Memory B cell (primary cell): ENCODE data around the gene COLEC11.
"Not testable (repeated sequence)": the region's sequence is repeated elsewhere in the genome, so short reads cannot be mapped to it uniquely, and the experiment has no call there.

Experiments
- ATAC-seq: fragments of 150-1000 bp; cut with Tn5 transposase; 2 replicates; pipeline ENCODE4 v1.10.0; 2021; ENCODE audit warnings: low read depth, mild to moderate bottlenecking, moderate library complexity
- DNase-seq, 2 donors: peaks; one replicate each; pipeline ENCODE4 v3.0.0; 2022; ENCODE audit warnings: low spot score in 2 of 2
- H3K27ac Mint-ChIP-seq: one replicate; pipeline ENCODE4 v1.8.0; 2022; ENCODE audit warnings: mild to moderate bottlenecking, moderate library complexity, mixed read lengths
- H3K27me3 Mint-ChIP-seq: one replicate; pipeline ENCODE4 v1.8.0; 2022; ENCODE audit warnings: mixed read lengths
- H3K36me3 Mint-ChIP-seq: one replicate; pipeline ENCODE4 v1.8.0; 2022; ENCODE audit warnings: mild to moderate bottlenecking, mixed read lengths
- H3K4me1 Mint-ChIP-seq: one replicate; pipeline ENCODE4 v1.8.0; 2022; ENCODE audit warnings: mixed read lengths
- H3K4me3 Mint-ChIP-seq: one replicate; pipeline ENCODE4 v1.8.0; 2022; ENCODE audit warnings: mild to moderate bottlenecking, moderate library complexity, mixed read lengths
- H3K9me3 Mint-ChIP-seq: one replicate; pipeline ENCODE4 v1.8.0; 2022; ENCODE audit warnings: mixed read lengths

Gene COLEC11

GRCh38 chr2:3628800-3629199, 33.9 kb downstream of the COLEC11 start:
- H3K4me1 Mint-ChIP-seq = no peaks in the 10 kb centered on the region
- ATAC-seq = no peak
- DNase-seq = no peak
- H3K9me3 Mint-ChIP-seq = no peaks in the 10 kb centered on the region
- no peak overlapping the region for H3K4me3 Mint-ChIP-seq
- H3K27ac Mint-ChIP-seq = no peak overlapping the region
- H3K27me3 Mint-ChIP-seq = peaks cover 7% of the 10 kb centered on the region
- no peaks in the 10 kb centered on the region for H3K36me3 Mint-ChIP-seq

GRCh38 chr2:3630631-3631030, 35.7 kb downstream of the COLEC11 start:
- Mint-ChIP-seq H3K9me3 (no peaks in the 10 kb centered on the region), H3K4me3 (no peak overlapping the region)

GRCh38 chr2:3631161-3631850, 36.4 kb downstream of the COLEC11 start:
- H3K27ac Mint-ChIP-seq = no peak overlapping the region
- peaks cover 15% of the 10 kb centered on the region for H3K27me3 Mint-ChIP-seq
- ATAC-seq (no peak), DNase-seq (no peak)
- H3K36me3 Mint-ChIP-seq = no peaks in the 10 kb centered on the region
- H3K4me3 Mint-ChIP-seq = no peak overlapping the region
- H3K9me3 Mint-ChIP-seq = no peaks in the 10 kb centered on the region
- no peaks in the 10 kb centered on the region for H3K4me1 Mint-ChIP-seq

More at GRCh38 chr2:3630631-3631030, 35.7 kb downstream of the COLEC11 start:
- no peaks in the 10 kb centered on the region for H3K4me1 Mint-ChIP-seq
- no peak for DNase-seq
- H3K36me3 Mint-ChIP-seq = no peaks in the 10 kb centered on the region
- no peak overlapping the region for H3K27ac Mint-ChIP-seq
- H3K27me3 Mint-ChIP-seq = peaks cover 14% of the 10 kb centered on the region
- ATAC-seq = no peak

- Mint-ChIP-seq H3K4me3 (no peak overlapping the region), H3K9me3 (no peaks in the 10 kb centered on the region), H3K27me3 (peaks cover 17% of the 10 kb centered on the region), H3K4me1 (no peaks in the 10 kb centered on the region), H3K27ac (no peak overlapping the region), H3K36me3 (no peaks in the 10 kb centered on the region)
- ATAC-seq = no peak
- no peak for DNase-seq
These were observed 37.1 kb downstream of the COLEC11 start for GRCh38 chr2:3631851-3632659.

GRCh38 chr2:3633089-3633981, 38.4 kb downstream of the COLEC11 start:
- H3K4me1 Mint-ChIP-seq = no peaks in the 10 kb centered on the region
- H3K27ac Mint-ChIP-seq = no peak overlapping the region
- H3K4me3 Mint-ChIP-seq = no peak overlapping the region
- H3K36me3 Mint-ChIP-seq = no peaks in the 10 kb centered on the region
- DNase-seq (no peak), ATAC-seq (no peak)
- peaks cover 11% of the 10 kb centered on the region for H3K27me3 Mint-ChIP-seq
- H3K9me3 Mint-ChIP-seq = no peaks in the 10 kb centered on the region

DNA sequence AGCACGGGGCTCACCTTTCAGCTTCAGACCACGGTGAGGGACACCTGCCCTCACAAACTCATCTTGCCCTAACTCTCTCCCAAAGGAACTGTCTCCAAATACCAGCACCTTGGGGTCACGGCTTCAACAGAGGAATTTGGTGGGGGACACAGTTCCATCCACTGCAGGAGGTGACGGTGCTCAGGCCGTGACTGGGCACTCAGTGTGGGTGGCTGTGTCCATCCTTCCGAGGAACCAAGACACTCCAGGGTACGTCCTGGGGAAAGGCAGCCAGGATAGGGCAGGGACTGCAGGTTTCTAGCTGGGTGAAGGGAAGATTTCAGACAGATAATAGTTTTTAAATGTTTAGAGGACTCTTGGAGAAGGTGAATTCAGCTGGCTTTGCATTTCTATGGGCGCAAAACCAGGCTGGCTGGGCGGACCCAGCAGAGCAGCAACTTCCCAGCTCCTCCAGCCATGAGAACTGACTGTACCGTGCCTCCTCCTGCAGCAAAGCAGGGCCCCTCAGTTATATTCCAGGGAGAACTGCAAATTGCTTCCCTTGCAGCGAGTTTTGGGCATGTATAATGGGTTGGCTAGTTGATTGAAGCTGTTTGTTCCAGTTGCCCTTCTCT, 39.2 kb downstream of the COLEC11 start:
- Mint-ChIP-seq H3K27me3 (peaks cover 14% of the 10 kb centered on the region), H3K9me3 (no peaks in the 10 kb centered on the region), H3K4me1 (no peaks in the 10 kb centered on the region), H3K4me3 (no peak overlapping the region), H3K27ac (no peak overlapping the region), H3K36me3 (no peaks in the 10 kb centered on the region)
- ATAC-seq = no peak
- DNase-seq = no peak

DNA sequence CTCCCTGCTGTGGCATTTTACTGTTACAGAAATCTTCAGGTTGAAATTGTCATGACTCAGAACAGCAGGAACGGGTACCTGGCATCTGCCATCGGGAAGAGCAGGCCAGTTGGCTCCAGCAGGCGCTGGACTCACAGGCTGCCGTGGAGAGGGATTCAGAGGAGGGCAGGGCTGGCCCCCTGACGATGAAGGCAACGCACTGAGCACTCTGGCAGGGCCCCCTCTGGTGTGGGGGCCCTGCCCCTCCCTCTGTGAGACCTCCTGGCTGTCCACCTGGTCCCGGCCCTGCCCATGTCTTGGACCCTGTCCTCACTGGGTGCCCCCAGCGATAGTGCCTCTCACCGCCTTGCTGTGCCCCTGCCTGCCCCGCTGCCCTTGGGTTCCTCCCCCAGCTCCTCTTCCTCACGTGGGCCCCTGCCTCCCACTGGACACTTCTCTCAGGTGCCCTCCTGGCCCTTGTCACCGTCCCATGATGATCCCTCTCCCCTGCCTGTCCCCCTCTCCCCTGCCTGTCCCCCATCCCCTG, 39.7 kb downstream of the COLEC11 start:
- no peak overlapping the region for H3K27ac Mint-ChIP-seq
- no peaks in the 10 kb centered on the region for H3K4me1 Mint-ChIP-seq
- DNase-seq (no peak), ATAC-seq (no peak)
- H3K27me3 Mint-ChIP-seq = peaks cover 14% of the 10 kb centered on the region
- no peak overlapping the region for H3K4me3 Mint-ChIP-seq
- H3K36me3 Mint-ChIP-seq = no peaks in the 10 kb centered on the region
- no peaks in the 10 kb centered on the region for H3K9me3 Mint-ChIP-seq

GRCh38 chr2:3635171-3635974, 40.5 kb downstream of the COLEC11 start:
- DNase-seq (no peak), ATAC-seq (no peak)
- Mint-ChIP-seq H3K4me3 (no peak overlapping the region), H3K36me3 (no peaks in the 10 kb centered on the region), H3K9me3 (no peaks in the 10 kb centered on the region), H3K27ac (no peak overlapping the region), H3K27me3 (peaks cover 14% of the 10 kb centered on the region), H3K4me1 (no peaks in the 10 kb centered on the region)

- H3K4me1 Mint-ChIP-seq, ATAC-seq, H3K36me3 Mint-ChIP-seq, H3K27ac Mint-ChIP-seq, H3K4me3 Mint-ChIP-seq, DNase-seq, H3K9me3 Mint-ChIP-seq: not testable (repeated sequence)
- peaks cover 14% of the 10 kb centered on the region for H3K27me3 Mint-ChIP-seq
These were observed 41.0 kb downstream of the COLEC11 start for GRCh38 chr2:3635975-3636327.

GRCh38 chr2:3636586-3637310, 41.8 kb downstream of the COLEC11 start:
- Mint-ChIP-seq H3K27ac (no peak overlapping the region), H3K27me3 (peaks cover 14% of the 10 kb centered on the region), H3K36me3 (no peaks in the 10 kb centered on the region), H3K4me1 (no peaks in the 10 kb centered on the region), H3K4me3 (no peak overlapping the region), H3K9me3 (no peaks in the 10 kb centered on the region)
- no peak for DNase-seq
- ATAC-seq = no peak

- DNase-seq = no peak
- H3K4me3 Mint-ChIP-seq = no peak overlapping the region
- H3K36me3 Mint-ChIP-seq = no peaks in the 10 kb centered on the region
- ATAC-seq = no peak
- H3K4me1 Mint-ChIP-seq = no peaks in the 10 kb centered on the region
- no peaks in the 10 kb centered on the region for H3K9me3 Mint-ChIP-seq
- peaks cover 14% of the 10 kb centered on the region for H3K27me3 Mint-ChIP-seq
- no peak overlapping the region for H3K27ac Mint-ChIP-seq
These were observed 42.4 kb downstream of the COLEC11 start for GRCh38 chr2:3637311-3637675.

- Mint-ChIP-seq H3K27me3 (peaks cover 14% of the 10 kb centered on the region), H3K4me3 (no peak overlapping the region), H3K9me3 (no peaks in the 10 kb centered on the region), H3K36me3 (no peaks in the 10 kb centered on the region), H3K27ac (no peak overlapping the region), H3K4me1 (no peaks in the 10 kb centered on the region)
- DNase-seq (no peak), ATAC-seq (no peak)
These were observed 43.0 kb downstream of the COLEC11 start for GRCh38 chr2:3637692-3638455.
